Adrenal gland (tissue), 12 donors: ENCODE measurements around the gene HECW1. TPM values are rescaled to one million over a fixed set of nuclear protein-coding genes. Genes with fewer than 3 reads are reported as not detected.

Experiments
- DNase-seq, 7 donors: peaks; one replicate each; pipeline ENCODE4 v3.0.0-alpha.2; 2019 to 2020
- H3K27ac ChIP-seq, 5 donors: fragments of 200-600 bp; sonication (generic) in 4 of 5; 1 replicate in 3 of 5; 2 replicates in 2 of 5; pipeline versions ENCODE4 v1.5.1 to v1.8.0; 2016 to 2020; ENCODE audit warnings: mild to moderate bottlenecking in 1 of 5
- H3K27me3 ChIP-seq: fragments of 200-600 bp; 2 replicates; pipeline ENCODE4 v1.8.0; 2021
- H3K36me3 ChIP-seq, 2 donors: fragments of 200-600 bp; replicated peaks in 1 of 2; 1 replicate in 1 of 2; 2 replicates in 1 of 2; pipeline versions ENCODE4 v1.5.1 to v1.8.0; 2018 to 2022
- H3K4me1 ChIP-seq, 2 donors: fragments of 200-600 bp; replicated peaks in 1 of 2; 1 replicate in 1 of 2; 2 replicates in 1 of 2; pipeline versions ENCODE4 v1.5.1 to v1.8.0; 2018 to 2021
- H3K4me3 ChIP-seq, 4 donors: fragments of 200-600 bp; sonication (generic) in 3 of 4; one replicate each; pipeline ENCODE4 v1.5.1; 2016 to 2018
- H3K9me3 ChIP-seq, 3 donors: fragments of 200-600 bp; sonication (generic) in 1 of 3; replicated peaks in 1 of 3; 1 replicate in 2 of 3; 2 replicates in 1 of 3; pipeline versions ENCODE4 v1.5.1 to v1.8.0; 2016 to 2021
- CTCF ChIP-seq, 6 experiments: fragments of 450-650 bp in 4 of 6; fragments of 200-600 bp in 2 of 6; sonication (generic) in 1 of 6; IDR thresholded peaks; 1 replicate in 5 of 6; 2 replicates in 1 of 6; pipeline versions ENCODE4 v1.5.1 to v1.8.0; 2016 to 2021; ENCODE audit warnings: antibody characterized with exemption in 6 of 6, mild to moderate bottlenecking in 2 of 6, moderate library complexity in 1 of 6
- POLR2A ChIP-seq, 2 donors: fragments of 450-650 bp; IDR thresholded peaks; one replicate each; pipeline ENCODE4 v1.6.1; 2017; ENCODE audit warnings: antibody characterized with exemption in 2 of 2, mild to moderate bottlenecking in 2 of 2, moderate library complexity in 1 of 2
- WGBS, 4 donors: extraction: QIAGEN DNeasy Blood & Tissue Kit in 2 of 4; methylation state at CpG; one replicate each; pipeline versions ENCODE4 v1.1.5 to v1.1.7; 2013 to 2017; 5-methylcytosine and 5-hydroxymethylcytosine counted together
- intact Hi-C, 2 donors: fragments of 100-400 bp; cut with DNase I; formaldehyde crosslinking; loops; one replicate each; pipeline versions ENCODE4 v1.14.1 to v1.15.0; 2022 to 2023
- polyA plus RNA-seq, 3 donors: library from polyadenylated mRNA; stranded (reverse); fragments of 200-250 nt in 2 of 3; fragments of 350-450 nt in 1 of 3; fragmentation: Illumina TruSeq in 1 of 3; extraction: RNeasy Lipid Tissue Mini Kit (QIAGEN cat#74804) in 1 of 3; gene quantifications; one replicate each; pipeline ENCODE4 v1.2.3, GENCODE V29; 2013 to 2014
- total RNA-seq, 9 donors: library from RNA; depleted of rRNA in 4 of 9; stranded (reverse); fragments of >200 nt in 4 of 9; fragments of 120-200 nt in 1 of 9; fragmentation: NEBNext Ultra II Directional in 1 of 9; extraction: Animal tissue kit (Norgen Biotek cat#: 25700) in 1 of 9; gene quantifications; one replicate each; pipeline versions ENCODE4 v1.1.0 to v1.2.4, GENCODE V29; 2013 to 2023
- donor health status: healthy with polysubstance abuse.
- donor health status: Bipolar disorder and iron deficiency.
- donor health status: DM: yes; HTN: yes; CAD: no.
- donor health status: DM: no; HTN: no; CAD: no.
- donor health status: DM: no; HTN: no; CAD: no.
- donor health status: DM: yes; HTN: yes; CAD: no.

The HECW1 gene
- total and polyA plus RNA-seq, 12 donors, result under 0.01 to 3.2 (median 0.06) TPM; not detected in 4

GRCh38 chr7:43475983-43476382, 363.5 kb downstream of the HECW1 start:
- TF ChIP-seq CTCF (IDR thresholded peaks at IDR 0.05), result no peak
- TF ChIP-seq POLR2A (IDR thresholded peaks at IDR 0.05), result no peak
- 89 to 92% (median 91%) methylated on average over 1 of the region's 1 CpG for WGBS, 4 donors
- Histone ChIP-seq H3K27ac (no peak overlapping the region), H3K4me1 (no peaks in the 10 kb centered on the region), H3K36me3 (no peaks in the 10 kb centered on the region), H3K9me3 (no peaks in the 10 kb centered on the region), H3K27me3 (no peaks in the 10 kb centered on the region), H3K4me3 (no peak overlapping the region)
- intact Hi-C loops, result no loop called here
- no peak for DNase-seq

GRCh38 chr7:43476896-43477295, 364.4 kb downstream of the HECW1 start:
- no peaks in the 10 kb centered on the region for H3K9me3 ChIP-seq
- H3K27ac ChIP-seq, result no peak overlapping the region
- H3K36me3 ChIP-seq, result no peaks in the 10 kb centered on the region
- no peaks in the 10 kb centered on the region for H3K27me3 ChIP-seq
- WGBS, 4 donors, result 88 to 92% (median 89%) methylated on average over 2 of the region's 2 CpGs
- DNase-seq, result no peak
- H3K4me3 ChIP-seq, result no peak overlapping the region
- intact Hi-C loops, result no loop called here
- TF ChIP-seq POLR2A (IDR thresholded peaks at IDR 0.05) (no peak), CTCF (IDR thresholded peaks at IDR 0.05) (no peak)
- no peaks in the 10 kb centered on the region for H3K4me1 ChIP-seq

GRCh38 chr7:43479042-43479441, 366.6 kb downstream of the HECW1 start:
- WGBS, 4 donors, result 59 to 92% (median 76%) methylated on average over 6 of the region's 6 CpGs
- TF ChIP-seq CTCF (IDR thresholded peaks at IDR 0.05) (no peak), POLR2A (IDR thresholded peaks at IDR 0.05) (no peak)

GRCh38 chr7:43479543-43479942, 367.1 kb downstream of the HECW1 start:
- no peak for DNase-seq
- H3K36me3 ChIP-seq, result no peaks in the 10 kb centered on the region
- no peak overlapping the region for H3K27ac ChIP-seq
- H3K9me3 ChIP-seq, result no peaks in the 10 kb centered on the region
- no peaks in the 10 kb centered on the region for H3K27me3 ChIP-seq
- TF ChIP-seq POLR2A (IDR thresholded peaks at IDR 0.05), result no peak
- TF ChIP-seq CTCF (IDR thresholded peaks at IDR 0.05), result no peak
- no peaks in the 10 kb centered on the region for H3K4me1 ChIP-seq
- intact Hi-C loops, result no loop called here
- no peak overlapping the region for H3K4me3 ChIP-seq
- 93 to 95% (median 94%) methylated on average over 13 to 14 of the region's 14 CpGs for WGBS, 4 donors

More at GRCh38 chr7:43479042-43479441, 366.6 kb downstream of the HECW1 start:
- Histone ChIP-seq H3K4me3 (no peak overlapping the region), H3K27ac (no peak overlapping the region), H3K36me3 (no peaks in the 10 kb centered on the region), H3K9me3 (no peaks in the 10 kb centered on the region), H3K27me3 (no peaks in the 10 kb centered on the region), H3K4me1 (no peaks in the 10 kb centered on the region)
- DNase-seq, result no peak
- intact Hi-C loops, result no loop called here
